GM18498 (cell line): ENCODE results near the gene TMCC2.

ENCODE experiments used
- ATAC-seq: cut with Tn5 transposase; IDR thresholded peaks from one replicate; pipeline ENCODE4 v1.9.1; 2021; ENCODE audit warnings: mild to moderate bottlenecking, moderate library complexity; ENCODE audit not compliant: unreplicated experiment

The TMCC2 gene

GRCh38 chr1:205259324-205259832 is 31.6 kb downstream of the TMCC2 start:
- ATAC-seq = no peak

GRCh38 chr1:205259998-205260397 is 32.3 kb downstream of the TMCC2 start:
- ATAC-seq = no peak

- ATAC-seq = no peak
Observed at GRCh38 chr1:205260948-205261732, 33.4 kb downstream of the TMCC2 start.

- no peak for ATAC-seq
Observed at GRCh38 chr1:205261946-205262691, 34.4 kb downstream of the TMCC2 start.

- no peak for ATAC-seq
Observed at GRCh38 chr1:205262731-205263171, 35.0 kb downstream of the TMCC2 start.

GRCh38 chr1:205263580-205264190 is 35.9 kb downstream of the TMCC2 start:
- ATAC-seq = no peak

GRCh38 chr1:205266611-205267305 is 39.0 kb downstream of the TMCC2 start:
- no peak for ATAC-seq

GRCh38 chr1:205267306-205267902 is 39.7 kb downstream of the TMCC2 start:
- no peak for ATAC-seq

- ATAC-seq = no peak
Observed at GRCh38 chr1:205268846-205269680, 41.3 kb downstream of the TMCC2 start.

GRCh38 chr1:205269711-205270110 is 42.0 kb downstream of the TMCC2 start:
- ATAC-seq = no peak

GRCh38 chr1:205270271-205270670 is 42.5 kb downstream of the TMCC2 start:
- ATAC-seq = no peak

GRCh38 chr1:205270764-205271163 is 43.0 kb downstream of the TMCC2 start:
- ATAC-seq = no peak

- no peak for ATAC-seq
Observed at GRCh38 chr1:205271277-205271676, 43.5 kb downstream of the TMCC2 start.

GRCh38 chr1:205271745-205272144 is 44.0 kb downstream of the TMCC2 start:
- ATAC-seq = no peak

- ATAC-seq = no peak
Observed at GRCh38 chr1:205272536-205272935, 44.8 kb downstream of the TMCC2 start.

- ATAC-seq = peak; percentile 72
Observed at GRCh38 chr1:205273551-205273982, 45.8 kb downstream of the TMCC2 start.

GRCh38 chr1:205274041-205274691 is 46.4 kb downstream of the TMCC2 start:
- ATAC-seq = peak; percentile 5

GRCh38 chr1:205275133-205275532 is 47.4 kb downstream of the TMCC2 start:
- no peak for ATAC-seq
